ENCODE data around the gene UBXN2A. TPM values are rescaled to one million over a fixed set of nuclear protein-coding genes. Genes with fewer than 3 reads are reported as not detected.

The UBXN2A gene
- total and polyA plus RNA-seq, 2 of the 8 experiments (the other 6 are each of a cell fraction or from before 2014, with no cell fraction given): 3.6 to 20.4 TPM

DNA sequence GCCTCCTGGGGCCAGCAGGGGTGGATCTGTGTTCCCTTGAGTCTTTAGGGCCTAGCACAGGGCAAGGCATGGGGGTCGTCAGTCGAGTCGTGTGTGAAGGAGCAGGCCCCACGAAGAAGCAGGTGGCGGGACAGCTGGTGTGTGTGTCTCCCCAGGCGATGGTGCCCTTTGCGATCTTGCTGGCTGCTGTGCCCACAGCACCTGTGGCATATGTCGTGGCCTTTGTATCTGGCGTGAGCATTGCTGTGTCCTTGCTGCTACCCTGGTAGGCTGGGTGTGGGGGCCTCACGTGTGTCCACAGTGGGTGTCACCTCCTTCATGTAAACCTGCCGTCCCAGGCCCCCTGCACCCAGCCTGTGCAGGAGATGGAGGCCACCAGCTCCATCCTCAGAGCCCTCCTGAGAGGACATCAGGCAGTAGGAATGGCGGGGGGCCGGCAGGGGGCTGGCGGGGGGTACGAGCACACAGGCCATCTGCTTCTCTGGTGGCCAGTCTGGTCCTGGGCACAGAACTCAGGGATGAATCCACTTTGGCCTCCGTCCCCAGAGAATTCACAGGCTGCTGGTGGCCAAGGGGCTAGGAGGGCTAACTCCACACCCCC is 82.8 kb downstream of the UBXN2A start (continued):
- TF ChIP-seq PHF8 (conservative IDR thresholded peaks at IDR 0.05; ENCODE audit: low read depth, low read length): no peak

All from H1 (cell line).